GM18517 (cell line): ENCODE data around the gene KL.

Experiments
- ATAC-seq: cut with Tn5 transposase; IDR thresholded peaks from one replicate; pipeline ENCODE4 v1.9.1; 2021; ENCODE audit warnings: mild to moderate bottlenecking, moderate library complexity; ENCODE audit not compliant: unreplicated experiment

Gene KL

GRCh38 chr13:33109271-33109697, 93.1 kb downstream of the KL start:
- no peak for ATAC-seq

- ATAC-seq, result no peak
Measured at GRCh38 chr13:33109801-33110200, 93.6 kb downstream of the KL start.

- ATAC-seq, result no peak
Measured at GRCh38 chr13:33110386-33110712, 94.1 kb downstream of the KL start.

GRCh38 chr13:33110713-33111413, 94.6 kb downstream of the KL start:
- ATAC-seq, result peak; percentile 50

GRCh38 chr13:33111414-33112110, 95.3 kb downstream of the KL start:
- ATAC-seq, result peak; percentile 9

- ATAC-seq, result no peak
Measured at GRCh38 chr13:33112766-33113165, 96.5 kb downstream of the KL start.

GRCh38 chr13:33114146-33114545, 97.9 kb downstream of the KL start:
- ATAC-seq, result no peak

GRCh38 chr13:33115274-33115673, 99.1 kb downstream of the KL start:
- ATAC-seq, result no peak
